CD4-positive, alpha-beta T cell treated with Interleukin-2 at 100 ng/mL for 4 hours (primary cell): ENCODE results near the gene WFIKKN2.
A peak's percentile ranks its signal among the peaks of the same experiment; 100 is the strongest.

ENCODE experiments used
- DNase-seq: peaks from one replicate; pipeline ENCODE4 v3.0.0-alpha.2; 2020; ENCODE audit warnings: low spot score

WFIKKN2 gene

GRCh38 chr17:50813583-50813982 is 21.8 kb upstream of the WFIKKN2 start:
- DNase-seq = no peak

DNA sequence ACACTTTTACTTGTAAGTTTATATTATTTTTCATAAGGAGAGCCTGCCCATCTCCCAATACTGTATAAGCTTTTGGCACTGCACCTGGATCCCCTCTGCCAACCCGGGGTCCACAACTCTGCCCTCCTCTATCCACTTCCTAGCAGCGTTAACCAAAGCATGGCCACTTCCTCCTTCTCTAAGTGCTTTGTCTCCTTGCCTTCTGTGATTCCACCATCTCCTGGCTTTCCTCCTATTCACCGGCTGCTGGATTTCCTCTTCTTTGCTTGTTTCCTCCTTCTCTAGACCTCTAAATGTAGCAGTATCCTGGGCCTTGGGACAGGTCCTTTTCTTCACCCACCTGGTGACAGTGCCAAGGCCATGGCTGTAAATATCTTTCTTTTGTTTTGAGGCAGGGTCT is 20.0 kb upstream of the WFIKKN2 start:
- DNase-seq = no peak

- no peak for DNase-seq
Observed at GRCh38 chr17:50816271-50816670, 19.1 kb upstream of the WFIKKN2 start.

GRCh38 chr17:50816771-50817751 is 18.3 kb upstream of the WFIKKN2 start:
- DNase-seq = peak; percentile 57

DNA sequence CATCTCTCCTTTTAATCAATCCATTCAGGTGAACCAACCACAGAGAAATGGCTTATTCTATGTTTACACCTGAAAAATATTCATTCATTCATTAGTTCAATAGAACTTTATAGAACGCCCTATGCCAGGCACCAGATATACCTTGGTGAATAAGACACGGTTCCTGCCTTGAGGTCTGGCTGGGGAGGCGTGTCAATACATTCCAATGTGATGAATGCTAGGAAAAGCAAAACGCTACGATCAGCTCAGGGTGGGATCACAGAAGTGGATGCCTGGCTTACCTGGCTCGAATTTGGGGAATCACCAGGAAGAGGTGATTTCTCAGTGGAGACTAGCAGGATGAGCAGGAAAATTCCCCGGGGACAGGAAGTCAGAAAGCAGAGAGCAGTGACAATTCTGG is 17.5 kb upstream of the WFIKKN2 start:
- no peak for DNase-seq

DNA sequence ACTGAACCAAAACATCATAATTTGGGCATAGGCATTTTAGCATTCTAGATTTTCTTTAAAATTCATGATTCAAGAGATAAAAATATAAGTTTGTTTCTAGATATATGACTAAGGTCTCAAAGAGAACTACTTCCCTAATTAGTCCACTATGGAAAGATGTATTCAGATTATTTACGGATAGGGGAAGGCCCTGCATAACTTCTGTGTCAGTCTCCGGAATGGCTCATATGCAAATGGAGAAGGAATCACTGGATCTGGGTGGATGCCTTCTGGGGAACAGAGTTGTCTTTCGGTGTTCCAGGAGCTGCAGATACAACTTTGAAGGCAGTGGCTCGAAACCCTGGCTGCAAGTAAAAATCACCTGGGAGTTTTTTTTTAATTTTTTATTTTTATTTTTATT is 17.1 kb upstream of the WFIKKN2 start:
- no peak for DNase-seq

DNA sequence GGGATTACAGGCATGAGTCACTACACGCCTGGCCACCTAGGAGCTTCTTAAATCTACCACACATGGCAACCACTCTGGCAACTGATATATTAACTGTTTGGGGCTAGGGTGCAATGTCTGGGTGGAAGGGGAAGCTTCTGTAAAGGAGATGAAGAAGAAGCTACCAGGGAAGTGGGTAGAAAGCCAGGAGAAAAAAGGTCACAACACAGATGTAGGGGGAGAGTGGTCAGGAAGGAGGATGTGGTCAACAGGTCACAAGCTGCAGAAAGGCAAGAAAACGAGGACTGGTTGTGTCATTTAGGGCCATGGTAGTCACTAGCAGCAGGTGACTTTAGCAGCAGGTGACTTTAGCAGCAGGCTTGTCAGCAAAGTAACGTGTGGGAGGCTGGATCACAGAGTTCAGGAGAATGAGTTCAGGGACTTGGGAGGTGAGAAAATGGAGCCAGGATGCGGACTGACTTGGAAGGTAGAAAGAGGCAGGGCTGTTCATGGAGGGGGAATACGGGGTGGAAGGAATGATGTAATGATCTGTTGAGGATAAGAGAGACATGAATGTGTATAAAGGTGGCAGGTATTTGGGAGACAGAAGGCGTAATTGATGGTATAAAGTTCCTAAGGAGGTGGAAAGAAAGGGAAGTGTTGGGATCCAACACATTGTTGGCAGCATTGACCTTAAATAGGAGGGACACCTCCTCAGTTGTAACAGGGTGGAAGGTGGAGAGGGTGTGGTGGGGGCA is 16.3 kb upstream of the WFIKKN2 start:
- DNase-seq = no peak

- no peak for DNase-seq
Observed at GRCh38 chr17:50820651-50821050, 14.7 kb upstream of the WFIKKN2 start.

- no peak for DNase-seq
Observed at GRCh38 chr17:50822550-50822949, 12.8 kb upstream of the WFIKKN2 start.

DNA sequence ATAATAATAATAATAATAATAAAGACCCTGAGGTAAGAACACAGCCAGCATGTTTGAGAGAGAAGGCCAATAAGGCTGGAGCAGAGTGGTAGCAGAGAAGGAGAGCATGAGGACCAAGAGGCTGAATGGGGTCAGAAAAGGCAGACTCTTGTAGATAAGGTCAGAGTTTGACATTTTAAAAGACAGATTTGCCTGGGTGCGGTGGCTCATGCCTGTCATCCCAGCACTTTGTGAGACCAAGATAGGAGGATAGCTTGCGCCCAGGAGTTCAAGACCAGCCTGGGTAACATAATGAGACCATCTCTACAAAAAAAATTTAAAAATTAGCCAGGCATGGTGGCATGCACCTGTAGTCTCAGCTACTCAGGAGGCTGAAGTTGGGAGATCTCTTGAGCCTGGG is 11.0 kb upstream of the WFIKKN2 start:
- no peak for DNase-seq

DNA sequence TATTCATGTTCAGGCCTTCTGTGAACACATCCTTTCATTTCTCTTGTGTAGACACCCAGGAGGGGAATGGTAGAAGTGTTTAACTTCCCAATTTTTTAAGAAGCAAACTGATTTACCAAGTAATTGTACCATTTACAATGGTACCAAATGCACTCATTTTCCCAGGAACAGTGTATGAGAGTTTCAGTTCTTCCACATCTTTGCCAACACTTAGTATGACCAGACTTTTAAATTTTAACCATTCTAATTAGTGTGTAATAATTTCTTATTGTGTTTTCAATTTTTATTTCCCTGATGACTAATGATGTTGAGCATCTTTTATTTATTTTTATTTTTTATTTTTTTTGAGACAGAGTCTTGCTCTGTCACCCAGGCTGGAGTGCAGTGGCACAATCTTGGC is 10.2 kb upstream of the WFIKKN2 start:
- DNase-seq = no peak

DNA sequence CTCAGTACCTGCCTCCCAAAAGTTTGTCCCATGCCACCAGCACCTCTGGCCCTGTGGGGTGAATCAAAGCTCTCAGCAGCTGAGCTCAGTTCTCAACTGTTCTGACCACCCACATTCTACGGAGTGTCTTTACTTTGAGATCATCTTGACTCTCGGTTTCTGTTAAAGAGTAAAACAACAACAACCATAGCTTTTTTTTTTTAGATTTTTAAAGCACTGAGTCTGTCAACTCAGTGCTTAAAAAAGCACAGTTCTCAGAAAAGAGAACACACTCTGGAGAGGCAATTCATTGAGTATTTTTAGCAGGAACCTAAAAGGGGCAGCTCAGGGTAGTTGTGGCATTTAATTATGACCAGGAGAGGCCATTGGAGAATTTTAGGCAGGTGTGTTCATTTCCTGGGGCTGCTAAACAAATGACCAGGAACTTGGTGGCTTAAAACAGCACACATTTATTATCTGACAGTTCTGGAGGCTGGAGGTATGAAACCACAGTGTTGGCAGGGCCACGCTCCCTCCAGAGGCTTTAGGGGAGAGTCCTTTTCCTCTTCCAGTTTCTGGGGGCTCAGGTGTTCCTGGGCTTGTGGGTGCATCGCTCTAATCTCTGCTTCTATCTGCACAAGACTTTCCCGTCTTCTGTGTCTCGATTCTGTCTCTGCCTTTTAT is 6.7 kb upstream of the WFIKKN2 start:
- no peak for DNase-seq

DNA sequence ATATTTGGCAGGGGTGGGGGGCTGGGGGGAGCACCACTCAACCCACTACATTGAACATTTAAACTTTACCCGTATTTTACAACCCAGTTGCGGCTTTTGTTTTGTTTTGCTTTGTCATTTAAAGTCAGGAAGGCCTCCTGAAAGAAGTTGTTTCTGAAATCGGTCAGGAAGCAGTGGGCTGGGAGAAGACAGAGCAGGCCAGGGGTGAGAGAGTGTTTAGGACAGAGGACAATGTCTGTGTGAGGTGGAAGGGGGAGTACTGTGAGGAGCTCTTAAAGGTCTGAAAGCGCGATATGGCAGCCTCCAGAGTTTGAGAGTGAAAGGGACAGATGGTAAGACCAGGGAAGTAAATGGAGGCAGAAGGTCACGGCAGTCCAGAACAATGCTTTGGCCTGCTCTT is 6.1 kb upstream of the WFIKKN2 start:
- no peak for DNase-seq

DNA sequence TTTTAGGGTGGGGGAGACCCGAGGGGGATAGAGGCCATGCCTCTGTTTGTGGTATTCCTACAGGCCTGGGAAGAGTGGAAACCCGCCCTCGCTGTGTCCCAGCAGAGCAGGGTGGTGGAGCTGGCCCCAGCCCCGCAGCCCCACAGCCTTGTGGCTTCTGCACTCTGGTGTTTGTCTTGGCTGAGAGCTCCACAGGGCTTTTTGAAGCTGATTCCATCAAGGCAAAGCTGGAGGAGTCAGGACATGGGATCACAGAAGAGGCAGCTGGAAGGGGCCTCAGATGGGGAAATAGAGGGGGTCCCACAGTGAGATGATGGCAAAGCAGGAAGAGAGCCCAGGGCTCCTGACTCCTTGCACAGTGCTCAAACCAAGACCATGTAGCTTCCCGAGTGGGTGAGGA is 5.0 kb upstream of the WFIKKN2 start:
- no peak for DNase-seq

- no peak for DNase-seq
Observed at GRCh38 chr17:50830994-50831393, 4.4 kb upstream of the WFIKKN2 start.

DNA sequence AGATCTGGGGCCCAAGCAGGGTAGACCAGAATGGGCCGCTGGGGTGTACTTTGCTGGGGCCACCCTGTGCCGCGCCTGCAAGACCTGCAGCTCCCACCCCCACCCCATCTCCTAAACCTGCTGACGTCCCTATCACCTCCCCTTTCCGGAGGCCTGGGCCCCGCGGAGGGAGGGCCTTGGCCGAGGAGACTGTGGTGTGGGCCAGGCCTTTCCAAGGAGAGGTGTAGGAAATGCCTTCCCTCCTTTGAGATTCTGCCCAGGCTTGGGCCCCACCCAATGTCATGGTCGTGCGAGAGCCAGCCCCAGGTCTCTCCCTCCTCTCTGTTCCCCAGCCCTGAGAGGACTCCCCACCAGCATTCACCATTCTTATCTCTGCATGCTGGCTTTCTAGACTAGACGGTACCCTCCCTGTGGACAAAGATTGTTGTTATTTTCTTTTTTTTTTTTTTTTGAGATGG is 3.9 kb upstream of the WFIKKN2 start:
- DNase-seq = no peak

GRCh38 chr17:50832267-50832863 is 3.0 kb upstream of the WFIKKN2 start:
- DNase-seq = no peak

DNA sequence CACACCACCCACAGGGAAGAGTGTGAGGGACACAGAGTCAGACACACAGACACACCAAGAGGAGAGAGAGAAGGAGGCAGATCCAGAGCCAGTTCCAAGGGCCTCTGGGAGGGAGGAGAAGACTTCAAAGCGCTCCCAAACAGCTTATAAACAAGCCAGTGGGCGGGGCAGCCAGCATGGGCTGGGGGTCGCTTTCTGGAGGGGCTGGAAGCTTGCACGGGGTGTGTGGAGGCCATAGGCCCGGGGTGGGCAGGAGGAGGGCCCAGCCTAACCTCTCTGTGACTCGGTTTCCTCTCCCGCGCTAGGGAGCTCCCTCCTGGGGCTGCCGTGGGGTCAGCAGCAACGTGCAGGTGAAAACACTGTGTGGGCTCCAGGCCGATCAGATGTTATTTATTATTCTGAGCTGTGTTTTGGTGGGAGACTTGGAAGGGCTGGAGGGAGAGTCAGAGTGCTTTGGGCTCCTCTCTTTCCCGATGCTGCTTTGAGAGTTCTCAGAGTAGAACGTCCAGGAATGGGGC is 2.5 kb upstream of the WFIKKN2 start:
- DNase-seq = no peak

DNA sequence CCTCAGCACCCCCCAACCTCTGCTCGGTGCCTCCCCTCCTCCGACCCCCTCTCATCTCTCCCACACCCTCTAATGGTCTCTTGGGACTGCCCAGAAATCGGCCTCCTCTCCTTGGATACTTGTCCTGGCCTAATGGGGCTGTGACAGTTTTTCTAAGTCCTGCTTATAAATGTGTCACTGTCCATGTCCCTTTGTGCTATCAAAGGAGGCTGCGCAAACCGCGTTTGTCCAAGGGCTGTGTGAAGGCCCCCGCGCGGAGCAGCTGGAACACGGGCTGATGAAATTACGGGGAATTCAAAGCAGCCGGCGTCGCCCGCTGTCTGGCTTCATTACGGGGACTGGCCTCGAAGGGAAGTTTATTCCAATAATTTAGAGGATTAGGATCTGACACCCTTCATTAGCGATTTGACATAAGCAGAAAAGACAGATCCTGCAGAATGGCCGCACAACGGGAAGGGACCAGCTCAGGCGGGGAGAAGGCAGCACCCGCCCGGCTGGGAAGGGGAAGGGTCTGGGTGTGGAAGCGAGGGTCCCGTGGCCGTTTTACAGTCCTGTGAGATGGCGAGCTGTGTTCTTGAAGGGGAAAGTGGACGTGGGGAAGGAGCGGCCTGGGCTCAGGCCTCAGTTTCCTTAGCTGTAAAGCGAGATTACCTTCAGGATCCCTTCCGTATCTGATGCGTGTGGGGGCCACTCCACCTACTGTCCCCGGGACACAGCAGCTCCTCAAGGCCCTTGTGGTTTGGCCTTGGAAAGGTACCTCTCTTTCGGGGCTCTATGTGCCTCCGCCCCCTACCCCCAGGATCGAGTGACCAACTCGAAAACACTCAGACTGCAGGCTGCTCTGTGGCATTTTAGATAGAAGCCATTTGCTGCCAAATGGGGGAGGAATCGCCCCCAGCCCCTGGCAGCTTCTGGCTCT is 1.6 kb upstream of the WFIKKN2 start:
- no peak for DNase-seq

- no peak for DNase-seq
Observed at GRCh38 chr17:50834429-50835300, 721 bp upstream of the WFIKKN2 start.
